Testis (tissue), 2 donors: ENCODE data around the gene DRGX.

ENCODE experiments used
- CTCF ChIP-seq, 3 experiments: fragments of 450-650 bp in 2 of 3; fragments of 200-600 bp in 1 of 3; sonication (generic) in 1 of 3; IDR thresholded peaks; one replicate each; pipeline ENCODE4 v1.5.1; 2016 to 2019; ENCODE audit warnings: antibody characterized with exemption in 3 of 3, mild to moderate bottlenecking in 2 of 3, moderate library complexity in 1 of 3
- POLR2A ChIP-seq: fragments of 450-650 bp; IDR thresholded peaks from one replicate; pipeline ENCODE4 v1.6.1; 2017; ENCODE audit warnings: antibody characterized with exemption, mild to moderate bottlenecking, moderate library complexity

GRCh38 chr10:49365275-49365674, 30.6 kb downstream of the DRGX start:
- no peak for TF ChIP-seq POLR2A
- no peak for TF ChIP-seq CTCF (IDR thresholded peaks at IDR 0.05)
